Sigmoid colon (tissue), 4 donors: ENCODE results near the gene BRAF.

ENCODE experiments used
- EP300 ChIP-seq, 4 donors: sonication (generic); formaldehyde crosslinking; IDR thresholded peaks; one replicate each; pipeline ENCODE4 v1.6.1; 2017; ENCODE audit warnings: antibody characterized with exemption in 4 of 4
- POLR2A ChIP-seq, 2 donors: fragments of 450-650 bp; IDR thresholded peaks; one replicate each; pipeline ENCODE4 v1.6.1; 2016; ENCODE audit warnings: antibody characterized with exemption in 2 of 2, mild to moderate bottlenecking in 2 of 2, moderate library complexity in 2 of 2
- POLR2AphosphoS5 ChIP-seq, 4 donors: sonication (generic); formaldehyde crosslinking; IDR thresholded peaks; one replicate each; pipeline ENCODE4 v1.6.1; 2017; ENCODE audit warnings: antibody characterized with exemption in 4 of 4
- TF ChIP-seq, protein P1 (sequence below), 4 experiments: fragments of 450-650 bp in 3 of 4; fragments of 200-600 bp in 1 of 4; IDR thresholded peaks; one replicate each; pipeline ENCODE4 v1.5.1; 2016 to 2019; ENCODE audit warnings: antibody characterized with exemption in 4 of 4, mild to moderate bottlenecking in 3 of 4, moderate library complexity in 2 of 4

DNA sequence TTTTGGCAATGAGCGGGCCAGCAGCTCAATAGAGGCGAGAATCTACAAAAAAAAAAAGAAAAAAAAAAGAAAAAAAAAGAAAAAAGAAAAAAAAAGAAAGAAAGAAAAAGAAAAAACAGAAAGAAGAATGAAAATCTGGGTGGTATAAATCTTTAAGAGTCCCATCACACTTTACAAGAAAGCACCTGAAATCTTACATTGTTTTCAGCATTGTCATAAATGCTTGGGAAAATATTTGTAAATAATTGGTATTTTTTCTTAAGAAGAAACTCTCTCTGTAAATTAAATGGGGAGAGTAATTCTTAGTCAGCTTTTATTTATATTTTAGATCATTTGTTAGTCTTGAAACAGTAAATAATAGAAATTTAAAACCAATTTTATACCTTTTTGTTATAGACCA lies 190.0 kb downstream of the BRAF start:
- TF ChIP-seq, protein P1, sequence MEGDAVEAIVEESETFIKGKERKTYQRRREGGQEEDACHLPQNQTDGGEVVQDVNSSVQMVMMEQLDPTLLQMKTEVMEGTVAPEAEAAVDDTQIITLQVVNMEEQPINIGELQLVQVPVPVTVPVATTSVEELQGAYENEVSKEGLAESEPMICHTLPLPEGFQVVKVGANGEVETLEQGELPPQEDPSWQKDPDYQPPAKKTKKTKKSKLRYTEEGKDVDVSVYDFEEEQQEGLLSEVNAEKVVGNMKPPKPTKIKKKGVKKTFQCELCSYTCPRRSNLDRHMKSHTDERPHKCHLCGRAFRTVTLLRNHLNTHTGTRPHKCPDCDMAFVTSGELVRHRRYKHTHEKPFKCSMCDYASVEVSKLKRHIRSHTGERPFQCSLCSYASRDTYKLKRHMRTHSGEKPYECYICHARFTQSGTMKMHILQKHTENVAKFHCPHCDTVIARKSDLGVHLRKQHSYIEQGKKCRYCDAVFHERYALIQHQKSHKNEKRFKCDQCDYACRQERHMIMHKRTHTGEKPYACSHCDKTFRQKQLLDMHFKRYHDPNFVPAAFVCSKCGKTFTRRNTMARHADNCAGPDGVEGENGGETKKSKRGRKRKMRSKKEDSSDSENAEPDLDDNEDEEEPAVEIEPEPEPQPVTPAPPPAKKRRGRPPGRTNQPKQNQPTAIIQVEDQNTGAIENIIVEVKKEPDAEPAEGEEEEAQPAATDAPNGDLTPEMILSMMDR (IDR thresholded peaks at IDR 0.05): no peak
- TF ChIP-seq EP300 (IDR thresholded peaks at IDR 0.05) (no peak), POLR2AphosphoS5 (IDR thresholded peaks at IDR 0.05) (no peak), POLR2A (IDR thresholded peaks at IDR 0.05) (no peak)
